Measurements from ENCODE around the gene SLC15A1. TPM values are rescaled to one million over a fixed set of nuclear protein-coding genes. Genes with fewer than 3 reads are reported as not detected.

Gene SLC15A1
- total RNA-seq, 4 donors from 2014 or later, result not detected

- intact Hi-C loops (cut with DNase I; ENCODE audit: low total_unique reads), result no loop called here
- TF ChIP-seq POLR2A (IDR thresholded peaks at IDR 0.05), result no peak
- TF ChIP-seq CTCF (IDR thresholded peaks at IDR 0.05 in 4 of 5, conservative IDR thresholded peaks at IDR 0.05 in 1 of 5), result no peak
- Histone ChIP-seq H3K27ac (no peak overlapping the region), H3K4me3 (no peak overlapping the region), H3K4me1 (peaks cover 6 to 10% of the 10 kb centered on the region in 2 donors), H3K36me3 (no peaks in the 10 kb centered on the region), H3K27me3 (no peaks in the 10 kb centered on the region), H3K9me3 (no peaks in the 10 kb centered on the region)
- DNase-seq (no peak), ATAC-seq (no peak)
- in situ Hi-C loops (cut with MboI; ENCODE audit: low sequenced_read_pairs in 4 of 4), result no loop called here
Observed at GRCh38 chr13:98676239-98676638, 76.2 kb downstream of the SLC15A1 start.

- no peak for DNase-seq
- Histone ChIP-seq H3K4me1 (peaks cover 6 to 10% of the 10 kb centered on the region in 2 donors), H3K9me3 (no peaks in the 10 kb centered on the region), H3K4me3 (no peak overlapping the region), H3K36me3 (no peaks in the 10 kb centered on the region), H3K27ac (no peak overlapping the region), H3K27me3 (no peaks in the 10 kb centered on the region)
- TF ChIP-seq CTCF (IDR thresholded peaks at IDR 0.05 in 4 of 5, conservative IDR thresholded peaks at IDR 0.05 in 1 of 5), result no peak
- TF ChIP-seq POLR2A (IDR thresholded peaks at IDR 0.05), result no peak
- ATAC-seq, result no peak
- intact Hi-C loops (cut with DNase I; ENCODE audit: low total_unique reads) (no loop called here), in situ Hi-C loops (cut with MboI; ENCODE audit: low sequenced_read_pairs in 4 of 4) (no loop called here)
Observed at GRCh38 chr13:98675837-98676236, 76.6 kb downstream of the SLC15A1 start.

GRCh38 chr13:98675066-98675465 lies 77.4 kb downstream of the SLC15A1 start:
- peaks cover 6 to 10% of the 10 kb centered on the region in 2 donors for H3K4me1 ChIP-seq
- H3K4me3 ChIP-seq, result no peak overlapping the region
- no peaks in the 10 kb centered on the region for H3K9me3 ChIP-seq
- H3K27ac ChIP-seq, result no peak overlapping the region
- H3K27me3 ChIP-seq, result no peaks in the 10 kb centered on the region
- no peak for DNase-seq
- in situ Hi-C loops (cut with MboI; ENCODE audit: low sequenced_read_pairs in 4 of 4) (no loop called here), intact Hi-C loops (cut with DNase I; ENCODE audit: low total_unique reads) (no loop called here)
- H3K36me3 ChIP-seq, result no peaks in the 10 kb centered on the region
- no peak for ATAC-seq
- no peak for TF ChIP-seq POLR2A (IDR thresholded peaks at IDR 0.05)
- TF ChIP-seq CTCF (IDR thresholded peaks at IDR 0.05 in 4 of 5, conservative IDR thresholded peaks at IDR 0.05 in 1 of 5), result no peak

GRCh38 chr13:98672947-98673613 lies 79.4 kb downstream of the SLC15A1 start:
- in situ Hi-C loops (cut with MboI; ENCODE audit: low sequenced_read_pairs in 4 of 4), result loop anchor here (25.0 kb wide), 2 partner anchors 536 to 811 kb away; partner anchors contain the start of gene FARP1 (in 1 of the 4)
- Histone ChIP-seq H3K4me3 (peak overlapping the region in 1 of 4 donors; percentile 0), H3K27me3 (no peaks in the 10 kb centered on the region), H3K4me1 (peaks cover 6 to 10% of the 10 kb centered on the region in 2 donors), H3K36me3 (no peaks in the 10 kb centered on the region), H3K27ac (peak overlapping the region in 1 of 4 donors; percentile 34), H3K9me3 (no peaks in the 10 kb centered on the region)
- DNase-seq (peak; percentile 50 to 86), ATAC-seq (peak; percentile 92 to 96)
- intact Hi-C loops (cut with DNase I; ENCODE audit: low total_unique reads), result loop anchor here (1.0 to 5.0 kb wide), 3 partner anchors 96 to 816 kb away; partner anchors contain the start of gene STK24
- TF ChIP-seq POLR2A (IDR thresholded peaks at IDR 0.05), result no peak
- peak; percentile 70 to 90 (median 79) for TF ChIP-seq CTCF (IDR thresholded peaks at IDR 0.05 in 4 of 5, conservative IDR thresholded peaks at IDR 0.05 in 1 of 5)

Data from gastrocnemius medialis (tissue), 4 donors.